H1 (cell line): ENCODE measurements around the gene PNRC2. TPM values are rescaled to one million over a fixed set of nuclear protein-coding genes. Genes with fewer than 3 reads are reported as not detected.

ENCODE experiments used
- BRCA1 ChIP-seq: IDR thresholded peaks from 2 replicates; pipeline ENCODE4 v1.6.1; 2012; ENCODE audit warnings: low read depth, low read length, improper control_type of control experiment
- EZH2 ChIP-seq: fragments of 200-600 bp; sonication (generic); IDR thresholded peaks from 2 replicates; pipeline ENCODE4 v1.7.1; 2012; ENCODE audit warnings: low read depth, mild to moderate bottlenecking, moderate library complexity, low read length, inconsistent platforms; ENCODE audit not compliant: severe bottlenecking
- HDAC2 ChIP-seq, 2 experiments: fragments of 300-600 bp in 1 of 2; sonication (generic) in 1 of 2; IDR thresholded peaks; 2 replicates each; pipeline ENCODE4 v1.6.1; 2011 to 2012; ENCODE audit warnings: low read depth in 2 of 2, low read length in 2 of 2, mild to moderate bottlenecking in 2 of 2, moderate library complexity in 2 of 2, borderline replicate concordance in 1 of 2, inconsistent platforms in 1 of 2
- RFX5 ChIP-seq: IDR thresholded peaks from 2 replicates; pipeline ENCODE4 v1.6.1; 2011; ENCODE audit warnings: low read depth, low read length, improper control_type of control experiment, borderline replicate concordance
- RXRA ChIP-seq: IDR thresholded peaks from 2 replicates; pipeline ENCODE4 v1.6.1; 2011; ENCODE audit warnings: low read depth, mild to moderate bottlenecking, low read length, moderate library complexity; ENCODE audit not compliant: insufficient read depth
- TBP ChIP-seq: IDR thresholded peaks from 2 replicates; pipeline ENCODE4 v1.6.1; 2011; ENCODE audit warnings: low read depth, low read length, improper control_type of control experiment
- polyA plus RNA-seq, 7 experiments: library from polyadenylated mRNA; depleted of rRNA in 3 of 7; stranded (reverse) in 5 of 7; unstranded in 2 of 7; fragments of >200 nt in 5 of 7; fragments of 200-250 nt in 2 of 7; gene quantifications; 1 replicate in 5 of 7; 2 replicates in 1 of 7; 4 replicates in 1 of 7; pipeline versions ENCODE4 v1.2.1 to v1.2.3, GENCODE V29; 2011 to 2013; ENCODE audit warnings: missing spikeins in 2 of 7, mixed read lengths in 2 of 7
- total RNA-seq: library from RNA; stranded (reverse); fragmentation: NEBNext Ultra II Directional; extraction: Animal tissue kit (Norgen Biotek cat#: 25700); gene quantifications from 2 replicates; pipeline ENCODE4 v1.2.1, GENCODE V29; 2021

PNRC2 gene
- total and polyA plus RNA-seq, 2 of the 8 experiments (the other 6 are each of a cell fraction or from before 2014, with no cell fraction given), result 57.5 to 147 TPM

DNA sequence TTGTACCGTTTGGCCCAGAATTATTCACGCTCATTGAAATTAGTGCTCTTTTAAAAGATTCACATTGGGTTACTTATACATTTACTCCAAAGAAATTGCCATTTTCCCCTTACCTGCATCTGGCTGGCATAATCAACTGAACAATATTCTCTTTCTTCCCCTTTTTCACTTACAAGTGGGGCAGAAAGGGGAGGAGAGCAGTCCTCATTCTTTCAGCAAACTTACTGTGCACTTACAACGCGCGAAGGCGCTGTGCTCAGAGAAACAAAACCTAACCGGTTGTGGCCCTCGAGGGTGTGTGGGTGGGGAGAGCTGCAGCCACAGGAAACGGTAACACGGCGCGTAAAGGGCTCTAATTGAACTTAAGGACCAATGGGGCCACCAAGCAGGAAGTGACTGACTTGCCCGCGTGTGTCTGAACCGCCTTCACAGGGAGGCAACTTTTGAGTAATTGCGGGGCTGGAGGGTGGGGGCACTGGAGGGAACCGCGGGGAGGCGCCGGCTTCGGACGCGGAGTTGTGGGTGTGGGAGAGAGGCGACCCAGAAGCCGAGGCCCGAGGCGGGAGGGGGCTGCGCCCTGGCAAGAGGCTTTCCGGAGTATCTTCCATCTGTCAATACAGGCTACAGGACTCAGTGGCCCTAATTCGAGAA, 693 bp upstream of the PNRC2 start (continued):
- TF ChIP-seq RXRA (no peak), EZH2 (no peak), TBP (0 out of 2 replicates have a peak, but pooled peaks have one; percentile 10), BRCA1 (no peak), HDAC2 (IDR thresholded peaks at IDR 0.05; ENCODE audit: borderline replicate concordance in 1 of 2, low read depth in 2 of 2, low read length in 2 of 2) (no peak), RFX5 (no peak)
